Gastrocnemius medialis (tissue), 4 donors: ENCODE data around the gene LRRC52.

Experiments
- POLR2A ChIP-seq, 2 donors: fragments of 450-650 bp; IDR thresholded peaks; one replicate each; pipeline ENCODE4 v1.6.1; 2017; ENCODE audit warnings: antibody characterized with exemption in 2 of 2, mild to moderate bottlenecking in 2 of 2, moderate library complexity in 2 of 2
- TF ChIP-seq, protein P1 (sequence below), 5 experiments: fragments of 450-650 bp in 3 of 5; fragments of 200-600 bp in 2 of 5; sonication (generic) in 2 of 5; IDR thresholded peaks in 4 of 5; conservative IDR thresholded peaks in 1 of 5; 1 replicate in 4 of 5; 2 replicates in 1 of 5; pipeline ENCODE4 v1.5.1; 2016 to 2019; ENCODE audit warnings: antibody characterized with exemption in 5 of 5, mild to moderate bottlenecking in 3 of 5, moderate library complexity in 3 of 5

DNA sequence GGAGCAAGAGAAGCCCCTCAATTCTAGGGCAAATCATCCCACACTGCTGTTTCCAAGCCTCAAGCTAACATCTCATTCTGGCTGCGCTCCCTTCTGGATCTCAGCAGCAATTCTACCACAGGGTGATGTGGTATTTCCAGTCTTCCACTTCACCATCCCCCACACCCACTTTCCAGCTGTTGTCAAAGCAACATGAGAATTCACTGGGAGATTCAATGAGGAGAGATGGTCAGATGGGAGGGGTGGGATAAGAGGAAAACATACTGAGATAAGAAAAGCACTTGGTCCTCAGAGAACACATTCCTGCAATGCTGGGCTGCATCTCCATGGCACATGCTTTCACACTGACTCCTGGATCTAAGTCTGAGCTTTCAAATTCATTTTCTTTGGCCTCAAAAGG is 47.3 kb upstream of the LRRC52 start:
- TF ChIP-seq, protein P1, sequence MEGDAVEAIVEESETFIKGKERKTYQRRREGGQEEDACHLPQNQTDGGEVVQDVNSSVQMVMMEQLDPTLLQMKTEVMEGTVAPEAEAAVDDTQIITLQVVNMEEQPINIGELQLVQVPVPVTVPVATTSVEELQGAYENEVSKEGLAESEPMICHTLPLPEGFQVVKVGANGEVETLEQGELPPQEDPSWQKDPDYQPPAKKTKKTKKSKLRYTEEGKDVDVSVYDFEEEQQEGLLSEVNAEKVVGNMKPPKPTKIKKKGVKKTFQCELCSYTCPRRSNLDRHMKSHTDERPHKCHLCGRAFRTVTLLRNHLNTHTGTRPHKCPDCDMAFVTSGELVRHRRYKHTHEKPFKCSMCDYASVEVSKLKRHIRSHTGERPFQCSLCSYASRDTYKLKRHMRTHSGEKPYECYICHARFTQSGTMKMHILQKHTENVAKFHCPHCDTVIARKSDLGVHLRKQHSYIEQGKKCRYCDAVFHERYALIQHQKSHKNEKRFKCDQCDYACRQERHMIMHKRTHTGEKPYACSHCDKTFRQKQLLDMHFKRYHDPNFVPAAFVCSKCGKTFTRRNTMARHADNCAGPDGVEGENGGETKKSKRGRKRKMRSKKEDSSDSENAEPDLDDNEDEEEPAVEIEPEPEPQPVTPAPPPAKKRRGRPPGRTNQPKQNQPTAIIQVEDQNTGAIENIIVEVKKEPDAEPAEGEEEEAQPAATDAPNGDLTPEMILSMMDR (IDR thresholded peaks at IDR 0.05 in 4 of 5, conservative IDR thresholded peaks at IDR 0.05 in 1 of 5), result no peak
- TF ChIP-seq POLR2A (IDR thresholded peaks at IDR 0.05), result no peak
